HG02610 (cell line): ENCODE data around the gene OSBPL6.
"Not testable (repeated sequence)": the region's sequence is repeated elsewhere in the genome, so short reads cannot be mapped to it uniquely, and the experiment has no call there.

Source experiments
- ATAC-seq: cut with Tn5 transposase; IDR thresholded peaks from one replicate; pipeline ENCODE4 v1.9.1; 2021; ENCODE audit warnings: mild to moderate bottlenecking, moderate library complexity; ENCODE audit not compliant: unreplicated experiment

The OSBPL6 gene

DNA sequence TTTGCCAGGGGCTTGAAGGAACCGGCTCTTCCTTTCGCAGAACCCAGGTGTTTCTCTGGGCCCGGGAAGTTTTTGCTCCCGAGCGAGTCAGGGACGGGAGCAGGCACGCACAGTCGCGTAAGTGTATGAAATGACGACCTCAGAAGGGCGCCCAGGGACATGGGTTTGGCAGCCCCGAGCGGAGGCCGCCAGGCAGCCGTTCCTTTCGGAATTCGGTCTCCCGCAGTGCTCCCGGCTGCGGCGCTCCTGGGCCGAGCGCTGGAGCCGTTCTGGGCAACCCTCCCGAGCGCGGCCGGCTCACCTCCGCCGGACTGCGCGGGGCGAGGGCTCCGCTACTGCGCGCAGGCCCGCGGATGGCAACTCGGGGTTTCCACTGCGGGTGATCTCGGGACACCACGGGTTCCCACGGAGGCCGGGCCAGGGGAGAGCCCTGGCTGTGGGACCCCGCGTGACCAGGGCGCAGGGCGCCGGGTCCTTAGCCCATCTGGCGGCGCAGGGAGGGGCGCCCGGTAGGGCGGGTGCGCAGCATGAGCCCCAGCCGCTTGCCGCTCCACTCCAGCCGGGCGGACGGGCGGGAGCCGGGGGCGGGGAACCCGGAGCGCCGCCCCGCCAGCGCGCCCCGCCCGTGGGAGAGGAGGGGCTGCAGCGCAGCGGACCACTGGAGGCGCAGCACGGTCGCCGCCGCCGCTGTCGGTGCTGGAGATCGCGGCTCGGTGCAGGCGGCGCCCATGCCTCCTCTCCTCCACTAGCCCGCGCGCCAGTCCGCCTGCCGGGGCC lies at the start of gene OSBPL6:
Gene OSBPL6, plus strand, starts transcription at position 690 of the 777 bp plus-strand sequence. CDS start 111,673 bp downstream, outside the sequence.
- ATAC-seq = peak; percentile 95

DNA sequence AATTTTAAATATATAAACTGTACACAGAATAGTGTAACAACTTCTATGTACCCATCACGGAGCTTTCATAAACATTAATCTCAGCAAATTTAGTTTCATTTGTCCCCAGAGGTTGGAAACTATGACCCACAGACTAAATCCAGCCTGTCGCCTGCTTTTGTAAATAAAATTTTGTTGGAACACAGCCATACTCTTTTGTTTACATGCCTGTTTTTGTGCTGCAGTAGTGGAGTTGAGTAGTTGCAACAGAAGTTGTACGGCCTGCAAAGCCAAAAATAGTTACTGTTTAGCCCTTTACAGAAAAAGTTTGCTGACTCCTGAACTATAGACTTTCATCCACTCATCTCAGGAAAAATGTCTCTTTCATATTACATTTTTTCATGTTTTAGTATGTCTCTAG lies 42.3 kb upstream of the OSBPL6 start:
- no peak for ATAC-seq

DNA sequence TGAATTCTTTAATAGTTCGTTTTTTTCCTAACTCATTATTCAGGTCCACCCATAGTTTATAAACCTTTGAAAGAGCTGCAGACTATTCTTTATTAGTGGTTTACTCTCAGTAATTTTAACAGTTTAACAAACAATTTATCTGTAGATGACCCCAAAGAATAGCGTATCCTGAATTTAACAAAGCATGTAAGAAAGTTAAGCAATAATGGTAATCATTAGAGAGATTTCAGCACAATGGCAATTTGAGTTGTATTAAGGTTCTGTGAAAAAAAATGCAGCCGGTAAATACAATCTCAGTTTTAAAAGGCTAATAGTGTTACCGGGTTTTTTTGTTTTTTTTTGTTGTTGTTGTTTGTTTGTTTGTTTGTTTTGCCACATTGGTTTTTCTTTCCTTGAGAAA lies 41.8 kb upstream of the OSBPL6 start:
- ATAC-seq = no peak

GRCh38 chr2:178152977-178153376 lies 41.3 kb upstream of the OSBPL6 start:
- ATAC-seq = no peak

DNA sequence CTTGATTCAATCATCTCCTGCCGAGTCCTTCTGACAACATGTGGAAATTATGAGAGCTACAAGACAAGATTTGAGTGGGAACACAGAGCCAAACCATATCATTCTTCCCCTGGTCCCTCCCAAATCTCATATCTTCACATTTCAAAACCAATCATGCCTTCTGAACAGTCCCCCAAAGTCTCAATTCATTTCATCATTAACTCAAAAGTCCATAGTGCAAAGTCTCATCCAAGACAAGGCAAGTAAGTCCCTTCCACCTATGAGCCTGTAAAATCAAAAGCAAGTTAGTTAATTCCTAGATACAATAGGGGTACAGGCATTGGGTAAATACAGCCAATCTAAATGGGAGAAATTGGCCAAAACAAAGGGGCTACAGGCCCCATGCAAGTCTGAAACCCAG lies 40.4 kb upstream of the OSBPL6 start:
- ATAC-seq = not testable (repeated sequence)

- ATAC-seq = no peak
Observed at GRCh38 chr2:178155524-178155923, 38.8 kb upstream of the OSBPL6 start.

DNA sequence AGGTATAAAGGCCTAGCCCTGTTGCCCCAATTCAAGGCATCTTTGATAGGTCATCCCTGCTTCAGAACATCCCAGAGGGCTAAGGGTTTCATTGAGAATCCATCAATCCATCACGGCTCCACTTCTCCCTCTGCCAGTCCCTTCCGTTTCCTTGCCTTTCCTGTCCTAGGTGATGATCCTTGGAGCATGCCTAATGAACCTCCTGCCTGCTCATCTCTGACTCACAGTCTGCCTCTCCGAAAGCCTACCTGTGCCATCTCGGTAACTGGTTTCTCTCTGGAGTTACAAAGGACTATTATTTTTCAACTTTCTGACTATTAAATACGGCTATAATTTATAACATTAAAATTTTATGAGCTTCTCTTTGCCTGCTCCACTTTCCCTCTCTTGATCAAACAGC lies 36.7 kb upstream of the OSBPL6 start:
- no peak for ATAC-seq

GRCh38 chr2:178159966-178160365 lies 34.3 kb upstream of the OSBPL6 start:
- no peak for ATAC-seq

- ATAC-seq = no peak
Observed at GRCh38 chr2:178160601-178161000, 33.7 kb upstream of the OSBPL6 start.

DNA sequence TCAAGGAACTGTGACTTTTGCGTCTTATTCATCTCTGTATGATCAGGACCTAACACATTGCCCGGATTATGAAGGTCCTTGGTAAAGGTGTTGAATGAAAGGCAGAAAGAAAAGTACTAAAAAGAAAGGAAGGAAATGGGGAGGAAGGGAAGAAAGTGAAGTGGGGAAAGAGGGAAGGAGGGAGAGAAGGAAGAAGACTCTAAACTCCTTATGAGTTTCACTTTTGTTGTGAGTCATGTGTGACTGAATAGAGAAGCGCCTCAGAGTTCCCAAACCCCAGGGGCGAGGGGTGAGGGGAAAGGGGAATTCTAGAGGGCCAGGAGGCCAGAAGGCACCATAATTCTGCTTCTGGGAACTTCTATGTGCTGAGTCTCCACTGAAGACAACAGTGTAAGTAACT lies 30.9 kb upstream of the OSBPL6 start:
- ATAC-seq = peak; percentile 68

- no peak for ATAC-seq
Observed at GRCh38 chr2:178163911-178164310, 30.4 kb upstream of the OSBPL6 start.

GRCh38 chr2:178173657-178174056 lies 20.7 kb upstream of the OSBPL6 start:
- no peak for ATAC-seq

DNA sequence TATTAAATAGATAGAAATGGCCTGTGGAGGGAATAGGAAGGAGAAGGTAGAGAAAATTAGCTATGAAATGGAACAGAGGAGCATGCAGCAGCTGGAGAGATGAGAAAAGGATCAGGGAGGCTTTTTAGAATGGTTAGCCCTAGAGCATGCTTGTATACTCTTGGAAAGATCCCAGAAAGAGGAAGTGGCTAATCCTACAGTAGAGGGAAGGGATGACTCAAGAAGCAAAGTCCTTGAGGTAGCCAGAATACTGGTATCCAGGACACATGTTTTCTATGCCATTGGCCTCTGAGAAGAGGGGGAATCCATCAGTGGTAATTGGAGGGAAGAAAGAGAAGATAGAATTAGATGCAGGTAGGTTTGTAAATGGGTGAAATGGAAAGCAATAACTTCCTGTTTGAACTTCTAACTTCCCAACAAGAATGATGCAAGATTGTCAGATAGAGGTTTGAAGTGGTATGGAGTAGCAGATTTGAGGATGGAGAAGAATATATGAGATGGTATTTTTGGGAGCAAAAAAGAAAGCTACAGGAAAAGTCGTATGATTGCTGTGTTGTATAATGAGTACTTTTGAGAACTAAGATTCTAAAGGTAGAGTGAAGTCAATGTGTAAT lies 17.1 kb upstream of the OSBPL6 start:
- no peak for ATAC-seq

GRCh38 chr2:178180648-178181047 lies 13.7 kb upstream of the OSBPL6 start:
- ATAC-seq = not testable (repeated sequence)

DNA sequence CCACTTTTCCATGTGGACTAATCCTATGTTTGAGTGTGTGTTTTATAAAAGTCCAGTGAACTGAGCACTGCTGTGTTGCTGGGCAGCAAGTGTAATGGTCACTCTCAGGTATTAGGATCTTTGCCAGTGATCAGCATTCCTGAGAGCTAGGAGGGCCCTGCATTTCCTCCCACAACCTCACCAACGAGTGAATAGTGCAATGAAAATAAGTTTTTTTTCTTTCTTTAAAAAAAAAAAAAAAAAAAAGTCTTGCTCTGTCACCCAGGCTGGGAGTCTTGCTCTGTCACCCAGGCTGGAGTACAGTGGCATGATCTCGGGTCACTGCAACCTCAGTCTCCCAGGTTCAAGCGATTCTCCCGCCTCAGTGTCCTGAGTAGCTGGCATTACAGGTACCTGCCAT lies 6.5 kb upstream of the OSBPL6 start:
- no peak for ATAC-seq

GRCh38 chr2:178188466-178188865 lies 5.8 kb upstream of the OSBPL6 start:
- no peak for ATAC-seq

DNA sequence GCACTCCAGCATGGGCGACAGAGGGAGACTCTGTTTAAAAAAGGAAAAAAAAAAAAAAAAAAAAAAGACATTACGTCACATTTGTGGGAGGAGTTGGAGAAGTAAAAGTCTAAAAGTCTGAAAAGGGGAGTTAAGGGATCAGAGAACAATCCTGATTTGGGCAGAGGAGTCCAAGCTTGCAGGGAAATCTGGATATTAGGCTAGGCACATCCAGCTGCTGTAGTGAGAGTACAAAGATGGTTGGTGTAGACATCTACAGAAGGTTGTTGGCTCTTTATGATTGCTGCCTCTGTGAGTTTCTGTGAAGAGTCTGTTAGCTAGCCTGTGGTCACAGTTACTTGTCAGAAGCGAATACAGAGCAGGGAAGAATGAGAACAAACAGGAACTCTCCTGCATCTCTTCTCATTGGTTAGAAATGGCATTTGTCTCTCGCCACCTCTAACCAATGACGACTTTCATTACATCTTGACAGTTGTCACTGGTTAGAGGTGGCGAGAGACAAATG lies 3.3 kb upstream of the OSBPL6 start:
- ATAC-seq = peak; percentile 21

DNA sequence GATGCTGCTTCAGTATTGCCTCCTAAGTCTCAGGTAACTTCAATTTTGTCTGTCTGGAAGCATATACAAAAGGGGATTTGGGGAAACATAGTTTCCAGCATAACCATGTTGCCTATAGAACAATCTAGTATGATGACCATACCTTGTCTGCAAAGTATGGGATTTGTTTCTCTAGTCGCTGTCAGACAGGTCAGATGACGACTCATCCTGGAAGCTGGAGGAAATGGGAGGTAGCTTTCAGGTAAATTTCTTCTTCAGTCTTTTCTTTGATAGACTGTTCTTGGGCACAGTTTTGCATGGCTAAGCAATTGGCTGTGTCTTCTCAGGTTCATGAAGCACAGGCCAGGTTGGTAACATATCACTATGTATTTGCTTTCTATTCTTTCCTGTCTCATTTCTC lies 2.8 kb upstream of the OSBPL6 start:
- ATAC-seq = no peak

GRCh38 chr2:178193496-178193822 lies 853 bp upstream of the OSBPL6 start:
- no peak for ATAC-seq

- ATAC-seq = peak; percentile 1
Observed at GRCh38 chr2:178194600-178195389, 483 bp downstream of the OSBPL6 start.

- no peak for ATAC-seq
Observed at GRCh38 chr2:178195390-178196166, 1.3 kb downstream of the OSBPL6 start.
